Panc1 (cell line): ENCODE data around the gene SPEM3. TPM values are rescaled to one million over a fixed set of nuclear protein-coding genes. Genes with fewer than 3 reads are reported as not detected.

ENCODE experiments used
- ATAC-seq: fragments of 200-7000 bp; cut with Tn5 transposase; 2 replicates; pipeline ENCODE4 v1.9.1; 2020; ENCODE audit warnings: mild to moderate bottlenecking, moderate library complexity
- BruUV-seq: library from RNA; stranded (reverse); fragments of 400-500 nt; replicated peaks from 2 replicates; lab custom pipeline; 2021; lab: Mats Ljungman, UMichigan
- CTCF ChIA-PET: fragments of 300-600 bp; sonication (Branson Sonifier 250); formaldehyde crosslinking; loops from one replicate; lab custom pipeline; 2022; ENCODE audit warnings: antibody characterized with exemption; lab: Charles Lee
- POLR2A ChIA-PET: fragments of 300-600 bp; sonication (Branson Sonifier 250); formaldehyde crosslinking; loops from one replicate; lab custom pipeline; 2022; ENCODE audit warnings: antibody characterized with exemption; lab: Charles Lee
- DNase-seq: peaks from one replicate; pipeline ENCODE4 v3.0.0-alpha.2; 2010; ENCODE audit warnings: low read depth, low spot score
- H3K27ac ChIP-seq: 2 replicates; pipeline ENCODE4 v1.5.1; 2011; ENCODE audit warnings: mild to moderate bottlenecking, low read length, inconsistent platforms
- H3K27me3 ChIP-seq: fragments of 200-500 bp; sonication (Bioruptor generic); 2 replicates; pipeline ENCODE4 v1.6.0; 2014; ENCODE audit warnings: low read length, inconsistent platforms; ENCODE audit not compliant: control insufficient read depth, insufficient read depth
- H3K36me3 ChIP-seq: fragments of 200-500 bp; sonication (Bioruptor generic); 2 replicates; pipeline ENCODE4 v1.5.1; 2014; ENCODE audit warnings: inconsistent platforms, mild to moderate bottlenecking, low read length, moderate library complexity; ENCODE audit not compliant: control insufficient read depth, insufficient read depth
- H3K4me1 ChIP-seq: 2 replicates; pipeline ENCODE4 v1.5.1; 2011; ENCODE audit warnings: inconsistent platforms, mild to moderate bottlenecking, low read length, moderate library complexity; ENCODE audit not compliant: control insufficient read depth, insufficient read depth
- H3K4me3 ChIP-seq, 2 experiments: 2 replicates each; pipeline ENCODE4 v1.5.1; 2011 to 2012; ENCODE audit warnings: low read depth in 2 of 2, low read length in 2 of 2, mild to moderate bottlenecking in 2 of 2, inconsistent platforms in 1 of 2, moderate library complexity in 1 of 2
- H3K9me3 ChIP-seq: fragments of 200-500 bp; sonication (Bioruptor generic); 2 replicates; pipeline ENCODE4 v1.5.1; 2014; ENCODE audit warnings: low read depth, mild to moderate bottlenecking, inconsistent platforms, low read length, moderate library complexity; ENCODE audit not compliant: control insufficient read depth, insufficient read depth
- CTCF ChIP-seq: fragments of 450-650 bp; IDR thresholded peaks from 2 replicates; pipeline ENCODE4 v1.5.1; 2017; ENCODE audit warnings: mild to moderate bottlenecking
- POLR2AphosphoS5 ChIP-seq: IDR thresholded peaks from 2 replicates; pipeline ENCODE4 v1.6.1; 2012; ENCODE audit warnings: mild to moderate bottlenecking, low read depth, low read length, moderate library complexity
- REST ChIP-seq, 2 experiments: IDR thresholded peaks; 2 replicates each; pipeline ENCODE4 v1.6.1; 2011 to 2012; ENCODE audit warnings: low read depth in 2 of 2, control low read depth in 1 of 2, low read length in 1 of 2, mild to moderate bottlenecking in 1 of 2, moderate library complexity in 1 of 2; ENCODE audit not compliant: insufficient read depth in 1 of 2
- SIN3A ChIP-seq: IDR thresholded peaks from 2 replicates; pipeline ENCODE4 v1.6.1; 2012; ENCODE audit warnings: low read depth, mild to moderate bottlenecking, low read length, moderate library complexity, borderline replicate concordance; ENCODE audit not compliant: insufficient read depth
- TCF7L2 ChIP-seq: IDR thresholded peaks from 2 replicates; pipeline ENCODE4 v1.6.1; 2011; ENCODE audit warnings: mild to moderate bottlenecking, low read depth, low read length, inconsistent platforms
- in situ Hi-C: cut with HindIII; loops from 2 replicates; pipeline ENCODE4 v1.10.0; 2016; ENCODE audit warnings: low sequenced_read_pairs, low pct_unique_long_range_greater_than_20kb
- intact Hi-C: fragments of 100-400 bp; cut with micrococcal nuclease; formaldehyde crosslinking; loops from one replicate; pipeline ENCODE4 v1.10.0; 2022; ENCODE audit not compliant: unreplicated experiment
- total RNA-seq: library from RNA; stranded (reverse); gene quantifications from one replicate; pipeline ENCODE4 v1.2.1, GENCODE V29; 2021; ENCODE audit not compliant: unreplicated experiment

Gene SPEM3
- total RNA-seq, 1 experiment from 2014 or later, result not detected

GRCh38 chr17:7398612-7399011 is 30.0 kb upstream of the SPEM3 start:
- no peaks in the 10 kb centered on the region for H3K27me3 ChIP-seq
- no peaks in the 10 kb centered on the region for H3K36me3 ChIP-seq
- in situ Hi-C loops (no loop called here), intact Hi-C loops (no loop called here)
- no peak for TF ChIP-seq SIN3A
- no TSS peak for BruUV-seq
- no peak overlapping the region for H3K4me3 ChIP-seq
- peaks cover 3% of the 10 kb centered on the region for H3K4me1 ChIP-seq
- no peaks in the 10 kb centered on the region for H3K9me3 ChIP-seq
- H3K27ac ChIP-seq, result no peak overlapping the region
- DNase-seq (no peak), ATAC-seq (no peak)
- ChIA-PET POLR2A (no interaction called here), CTCF (no interaction called here)

GRCh38 chr17:7403043-7403726 is 25.5 kb upstream of the SPEM3 start:
- ATAC-seq (peak; percentile 6; the same call in 1 of the 2 replicates), DNase-seq (no peak)
- no peaks in the 10 kb centered on the region for H3K27me3 ChIP-seq
- H3K4me3 ChIP-seq, result peak overlapping the region; percentile 61
- CTCF ChIA-PET, result interaction anchor here (1.1 kb wide), 1 partner anchor 16 kb away, joined by 4 read pairs; no protein-coding TSS in a partner anchor
- no peaks in the 10 kb centered on the region for H3K36me3 ChIP-seq
- peak overlapping the region; percentile 76 for H3K27ac ChIP-seq
- H3K4me1 ChIP-seq, result peaks cover 3% of the 10 kb centered on the region
- TF ChIP-seq CTCF (no peak), TCF7L2 (no peak), POLR2AphosphoS5 (no peak), SIN3A (no peak), REST (IDR thresholded peaks at IDR 0.05; ENCODE audit: insufficient read depth in 1 of 2, low read depth in 2 of 2, low read length in 1 of 2) (no peak)
- H3K9me3 ChIP-seq, result no peaks in the 10 kb centered on the region
- intact Hi-C loops, result no loop called here
- in situ Hi-C loops, result no loop called here
- POLR2A ChIA-PET, result interaction anchor here (1.6 kb wide), 1 partner anchor 32 kb away, joined by 6 read pairs; the partner anchor contains the start of gene TMEM102
- BruUV-seq, result TSS peak; percentile 96

- intact Hi-C loops, result no loop called here
- no peak for DNase-seq
- peaks cover 3% of the 10 kb centered on the region for H3K4me1 ChIP-seq
Observed at GRCh38 chr17:7403727-7403976, 25.0 kb upstream of the SPEM3 start.

More at GRCh38 chr17:7403727-7403976, 25.0 kb upstream of the SPEM3 start:
- H3K36me3 ChIP-seq, result no peaks in the 10 kb centered on the region
- TF ChIP-seq POLR2AphosphoS5 (no peak), REST (IDR thresholded peaks at IDR 0.05; ENCODE audit: insufficient read depth in 1 of 2, low read depth in 2 of 2, low read length in 1 of 2) (no peak), TCF7L2 (no peak), SIN3A (no peak), CTCF (no peak)
- no peaks in the 10 kb centered on the region for H3K27me3 ChIP-seq
- H3K27ac ChIP-seq, result peak overlapping the region; percentile 76
- POLR2A ChIA-PET, result interaction anchor here (0.7 to 1.6 kb wide), 3 partner anchors 32 to 340 kb away, joined by 3 to 9 read pairs (median 6); partner anchors contain the start of genes POLR2A and TMEM102
- peak overlapping the region; percentile 61 for H3K4me3 ChIP-seq
- CTCF ChIA-PET, result interaction anchor here (0.7 to 1.1 kb wide), 2 partner anchors 15 to 149 kb away, joined by 4 to 5 read pairs; no protein-coding TSS in a partner anchor
- peak; percentile 70 for ATAC-seq
- in situ Hi-C loops, result no loop called here
- BruUV-seq, result no TSS peak
- no peaks in the 10 kb centered on the region for H3K9me3 ChIP-seq
